ENCODE data around the gene DCUN1D3.
A peak's percentile ranks its signal among the peaks of the same experiment; 100 is the strongest.
"Not testable (repeated sequence)": the region's sequence is repeated elsewhere in the genome, so short reads cannot be mapped to it uniquely, and the experiment has no call there.

The DCUN1D3 gene

DNA sequence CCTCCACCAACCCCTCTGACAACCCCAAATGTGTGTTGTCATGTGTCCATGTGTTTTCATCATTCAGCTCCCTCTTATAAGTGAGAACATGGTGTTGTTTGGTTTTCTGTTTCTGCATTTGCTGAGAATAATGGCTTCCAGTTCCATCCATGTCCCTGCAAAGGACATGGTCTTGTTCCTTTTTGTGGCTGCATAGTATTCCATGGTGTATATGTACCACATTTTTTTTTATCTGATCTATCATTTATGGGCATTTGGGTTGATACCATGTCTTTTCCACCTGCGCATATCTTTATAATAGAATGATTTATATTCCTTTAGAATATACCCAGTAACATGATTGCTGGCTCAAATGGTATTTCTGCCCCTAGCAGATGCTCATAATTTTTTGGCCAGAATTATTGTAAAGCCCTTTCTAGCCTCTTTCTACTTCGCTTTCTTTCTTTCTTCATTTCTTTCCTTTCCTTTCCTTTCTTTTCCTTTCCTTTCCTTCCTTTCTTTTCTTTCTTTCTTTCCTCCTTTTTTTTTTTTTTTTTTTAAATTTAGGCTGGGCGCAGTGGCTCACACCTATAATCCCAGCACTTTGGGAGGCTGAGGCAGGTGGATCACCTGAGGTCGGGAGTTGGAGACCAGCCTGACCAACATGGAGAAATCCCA, 81.1 kb downstream of the DCUN1D3 start:
- no peak for DNase-seq

DNA sequence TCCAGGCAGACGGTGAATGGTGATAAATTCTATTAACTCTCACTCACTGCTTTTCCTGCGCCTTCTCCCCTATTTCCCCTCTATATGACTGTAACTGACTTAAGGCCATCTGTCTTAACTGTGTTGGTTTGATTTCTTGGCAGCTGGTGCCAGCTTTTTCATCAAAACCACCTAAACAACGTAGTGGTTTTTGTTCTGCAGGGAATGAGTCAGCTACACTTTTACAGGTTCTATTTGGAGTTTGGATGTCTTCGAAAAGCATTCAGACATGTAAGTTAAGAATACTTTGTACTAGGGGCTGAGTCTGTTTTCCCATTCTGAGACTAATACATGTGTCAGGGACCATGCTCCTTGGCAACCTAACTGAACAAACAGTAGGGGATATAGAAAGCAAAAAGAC, 85.4 kb downstream of the DCUN1D3 start:
- no peak for DNase-seq

DNA sequence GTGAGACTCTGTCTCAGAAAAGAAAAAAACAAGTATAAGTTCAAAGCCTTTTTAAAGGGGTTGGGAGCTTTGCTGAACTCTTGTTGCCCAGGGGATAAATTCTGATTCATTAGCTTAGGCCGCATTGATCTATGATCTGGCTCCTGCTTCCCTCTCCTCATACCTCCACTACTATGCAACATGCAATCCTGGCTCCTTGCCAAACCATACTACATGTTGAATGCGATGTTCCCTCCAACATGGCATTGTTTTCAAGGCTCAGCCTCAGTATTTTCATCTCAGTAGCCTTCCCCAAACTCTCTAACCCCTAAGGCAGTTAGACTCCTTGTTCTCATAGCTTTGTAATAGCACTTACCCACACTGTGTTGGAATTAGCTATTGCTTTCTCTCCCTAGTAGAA, 87.6 kb downstream of the DCUN1D3 start:
- no peak for DNase-seq

DNA sequence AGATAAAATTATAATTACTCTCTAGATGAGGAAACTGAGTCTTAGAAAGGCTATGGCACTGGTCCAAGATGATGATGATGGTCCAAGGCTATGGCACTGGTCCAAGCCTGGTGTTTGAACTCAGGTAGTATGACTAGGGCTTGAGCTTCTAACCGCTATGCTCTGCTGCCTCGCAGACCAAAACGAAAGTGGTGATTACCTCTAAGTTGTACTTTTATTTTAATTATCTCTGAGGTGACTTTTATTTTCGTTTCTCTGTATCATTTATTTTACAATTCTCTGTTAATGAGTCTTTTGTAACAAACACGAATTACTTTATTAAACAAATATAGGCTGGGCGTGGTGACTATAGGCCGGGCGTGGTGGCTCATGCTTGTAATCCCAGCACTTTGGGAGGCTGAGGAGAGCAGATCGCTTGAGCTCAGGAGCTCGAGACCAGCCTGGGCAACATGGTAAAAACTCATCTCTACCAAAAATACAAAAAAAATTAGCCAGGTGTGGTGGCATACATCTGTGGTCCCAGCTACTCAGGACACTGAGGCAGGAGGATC, 88.2 kb downstream of the DCUN1D3 start:
- DNase-seq, result no peak

DNA sequence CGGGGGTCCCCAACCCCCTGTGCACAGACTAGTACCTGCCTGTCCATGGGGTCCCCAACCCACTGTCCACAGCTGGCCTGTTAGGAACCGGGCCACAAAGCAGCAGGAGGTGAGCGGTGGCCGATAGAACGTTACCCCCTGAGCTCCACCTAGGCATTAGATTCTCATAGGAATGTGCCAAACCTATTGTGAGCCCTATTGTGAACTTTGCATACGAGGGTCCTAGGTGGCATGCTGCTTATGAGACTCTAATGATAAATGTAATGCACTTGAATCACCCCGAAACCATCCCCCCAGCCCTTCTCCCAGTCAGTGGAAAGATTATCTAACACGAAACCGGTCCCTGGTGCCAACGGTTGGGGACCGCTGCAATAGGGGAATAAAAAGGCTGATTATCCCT, 92.3 kb downstream of the DCUN1D3 start:
- DNase-seq, result no peak

DNA sequence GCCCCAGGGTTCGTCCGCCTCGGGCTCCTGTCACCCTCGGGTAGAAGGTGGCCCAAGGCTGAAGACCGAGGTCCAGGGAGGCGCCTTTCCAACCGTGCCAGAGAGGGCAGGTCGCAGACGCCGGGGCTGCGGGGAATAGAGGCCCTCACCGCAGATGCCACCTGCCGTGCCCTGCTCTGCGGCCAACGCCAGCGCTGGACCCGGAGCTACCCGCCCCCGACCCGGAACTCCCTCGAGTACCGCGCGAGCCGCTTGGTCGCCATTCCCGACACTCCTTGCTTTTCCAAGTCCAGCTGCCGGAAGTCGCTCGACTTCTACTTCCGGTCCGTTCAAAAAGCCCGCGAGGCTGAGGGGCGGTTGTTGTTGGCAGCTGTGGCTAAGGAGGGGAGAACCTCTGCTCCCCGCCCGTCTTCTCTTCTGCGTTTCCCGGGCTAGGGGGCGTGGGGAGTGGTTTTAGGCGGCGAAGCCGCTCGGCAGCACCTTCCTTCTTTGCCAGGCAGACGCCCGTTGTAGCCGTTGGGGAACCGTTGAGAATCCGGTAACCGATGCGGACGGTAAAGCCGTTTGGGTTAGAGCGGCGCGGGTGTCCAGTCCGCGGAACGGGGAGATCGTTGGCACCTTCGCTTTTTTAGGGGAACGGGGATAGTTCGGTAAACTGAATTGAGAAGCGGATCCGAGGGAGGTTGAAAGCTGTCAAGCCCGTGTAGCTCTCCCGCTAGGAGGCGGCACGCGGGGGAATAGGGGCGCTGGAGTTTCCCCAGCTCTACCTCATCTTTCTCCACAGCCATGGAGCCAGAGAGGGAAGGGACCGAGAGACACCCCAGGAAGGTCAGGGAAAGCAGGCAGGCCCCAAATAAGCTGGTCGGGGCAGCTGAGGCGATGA, 93.7 kb downstream of the DCUN1D3 start, which contains the start of the genes ERI2 and REXO5:
TSS of gene ERI2 (minus strand) at position 305 of the 883 bp plus-strand sequence. CDS start at position 263, 42 bp downstream.
TSS of gene REXO5 (plus strand) at position 360 of the 883 bp plus-strand sequence. CDS start at position 787, 427 bp downstream.
- peak; percentile 74 to 83 for DNase-seq

DNA sequence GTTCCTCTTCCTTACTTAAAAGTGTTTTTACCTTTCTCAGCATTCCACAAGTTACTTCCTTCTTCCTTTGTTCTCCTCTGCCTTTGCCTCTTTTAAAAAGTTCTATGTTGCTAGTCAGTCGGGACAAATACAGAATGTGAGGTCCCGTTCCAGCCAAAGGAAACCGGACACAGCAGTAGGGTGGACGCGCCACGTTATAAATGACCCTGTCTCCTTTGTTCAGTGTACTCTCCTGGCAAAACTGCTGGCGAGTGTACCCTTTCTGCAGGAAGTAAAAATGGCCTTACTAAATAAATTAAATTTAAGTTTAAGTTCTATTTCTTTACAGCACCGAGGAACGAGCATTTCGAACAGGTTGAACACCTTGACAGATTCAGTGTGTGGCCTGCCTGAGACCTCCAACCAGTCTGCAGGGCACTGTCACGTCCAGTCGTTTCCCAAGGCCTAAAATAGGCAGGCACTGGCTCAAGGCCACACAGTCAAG, 94.4 kb downstream of the DCUN1D3 start:
- not testable (repeated sequence) for DNase-seq
